Cortex of kidney (tissue), 1 donor: ENCODE data around the gene ADAMTS12.

Experiments
- DNase-seq: peaks from one replicate; lab custom pipeline; 2025; lab: John Stamatoyannopoulos, UW

ADAMTS12 gene

DNA sequence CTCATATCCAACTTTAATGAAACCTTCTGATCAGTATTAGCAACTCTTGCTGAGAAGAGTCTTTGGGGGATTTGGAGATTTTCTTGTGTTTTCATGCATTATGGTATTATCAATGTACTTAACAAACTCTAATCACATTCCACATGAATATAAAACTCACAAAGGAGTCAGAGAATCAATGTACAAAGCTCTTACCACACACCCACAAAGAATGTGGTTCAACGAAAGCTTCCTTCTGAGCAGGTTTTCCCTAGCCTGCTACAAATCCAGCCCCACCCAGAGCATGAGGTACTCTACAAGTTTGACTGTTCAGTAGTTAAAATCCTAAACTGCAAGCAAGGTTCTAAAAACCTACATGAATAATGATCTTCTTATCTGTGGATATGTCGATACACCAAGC, 240.9 kb downstream of the ADAMTS12 start:
- DNase-seq = no peak

DNA sequence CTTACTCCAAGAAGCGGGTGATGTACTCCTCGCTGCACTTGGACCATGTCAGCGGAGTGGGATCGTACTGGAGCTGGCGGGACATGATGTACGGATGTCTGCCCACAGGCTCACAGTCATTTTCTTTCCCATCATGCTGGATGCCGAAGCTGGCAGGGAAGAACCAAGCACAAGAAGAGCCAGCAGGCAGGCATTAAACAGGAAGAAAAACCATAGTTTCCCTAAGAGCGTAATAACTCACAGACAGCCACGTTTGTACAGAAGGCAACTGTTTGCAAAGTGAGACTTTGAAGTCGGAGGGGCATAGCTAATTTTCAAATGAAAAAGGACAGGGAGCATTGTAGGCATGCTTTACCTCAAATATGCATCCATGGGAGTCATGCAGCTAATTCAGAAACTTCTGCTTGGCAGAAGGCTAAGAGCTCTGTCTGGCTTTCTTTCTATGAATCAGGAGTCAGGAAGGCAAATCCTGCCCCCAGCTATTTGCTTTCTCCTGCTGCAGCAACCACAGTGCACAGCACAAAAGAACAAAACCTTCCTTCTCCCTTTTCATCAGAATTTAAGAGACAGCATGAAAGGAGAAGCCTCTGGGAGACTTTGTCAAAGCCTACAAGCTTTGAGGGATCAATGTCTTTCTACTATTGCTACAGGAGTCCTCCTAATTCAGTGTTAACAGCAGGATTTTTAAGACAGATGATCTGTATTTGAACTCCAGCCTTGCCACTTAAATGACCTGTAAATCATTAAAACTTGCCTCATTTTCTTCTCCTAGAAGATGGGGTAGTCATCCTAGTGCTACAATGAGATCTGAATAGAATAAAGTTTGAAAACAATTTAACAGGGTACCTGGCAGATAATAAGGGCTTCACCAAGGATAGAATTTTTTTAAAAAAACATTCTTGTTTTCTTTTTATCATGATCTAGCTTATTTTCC, 242.0 kb downstream of the ADAMTS12 start:
- no peak for DNase-seq

DNA sequence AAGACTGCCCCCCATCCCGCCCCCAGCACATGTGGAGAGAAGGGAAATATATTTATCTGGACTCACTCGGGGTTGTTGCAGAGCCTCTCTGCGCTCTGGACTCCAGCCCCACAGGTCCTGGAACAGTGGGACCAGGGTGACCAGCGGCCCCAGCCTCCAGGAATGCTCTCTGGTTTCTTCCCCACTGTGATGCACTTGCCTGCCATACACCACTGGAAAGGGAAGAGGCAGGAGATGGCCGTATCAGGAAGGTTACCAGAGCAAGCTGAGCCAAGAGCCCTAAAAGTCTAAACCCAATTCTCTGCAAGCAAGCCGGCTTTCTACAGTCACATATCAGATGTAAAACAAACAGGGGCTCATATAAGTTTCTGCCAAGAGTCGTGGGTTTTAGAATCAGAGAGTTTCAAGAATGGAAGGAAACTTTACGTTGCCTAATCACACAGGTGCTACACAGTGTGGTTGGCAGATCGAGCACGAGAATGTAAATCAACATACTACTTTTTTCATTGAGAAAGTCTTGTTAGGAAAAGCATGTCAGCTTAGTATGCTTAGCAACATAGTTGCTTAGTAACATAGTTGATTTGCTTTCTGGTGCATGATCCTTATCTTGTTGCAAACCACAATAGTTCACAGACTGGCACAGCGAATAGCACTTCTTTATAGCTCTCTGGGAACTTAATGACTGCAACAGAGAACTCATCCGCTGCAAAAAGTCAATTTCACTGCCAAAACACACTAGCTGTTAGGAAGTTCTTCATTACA, 249.9 kb downstream of the ADAMTS12 start:
- no peak for DNase-seq

DNA sequence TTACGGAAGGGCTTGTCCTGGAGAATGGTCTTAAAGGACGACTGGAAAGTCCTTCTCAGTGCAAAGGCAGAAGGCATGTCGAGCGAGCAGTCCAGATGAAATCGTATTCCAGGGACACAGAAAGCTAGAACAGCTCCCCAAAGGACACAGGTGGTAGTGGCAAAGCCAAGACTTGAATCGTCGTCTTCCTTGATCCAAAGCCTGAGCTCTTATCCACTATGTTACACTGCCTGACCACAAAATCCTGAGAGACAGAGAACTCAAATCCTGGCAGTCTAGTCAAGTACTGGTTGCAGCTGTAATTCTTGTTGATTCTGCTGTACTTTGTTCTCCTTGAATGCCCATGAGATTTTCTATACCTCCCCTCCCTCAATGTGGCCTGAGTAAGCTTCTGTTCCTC, 252.3 kb downstream of the ADAMTS12 start:
- no peak for DNase-seq

DNA sequence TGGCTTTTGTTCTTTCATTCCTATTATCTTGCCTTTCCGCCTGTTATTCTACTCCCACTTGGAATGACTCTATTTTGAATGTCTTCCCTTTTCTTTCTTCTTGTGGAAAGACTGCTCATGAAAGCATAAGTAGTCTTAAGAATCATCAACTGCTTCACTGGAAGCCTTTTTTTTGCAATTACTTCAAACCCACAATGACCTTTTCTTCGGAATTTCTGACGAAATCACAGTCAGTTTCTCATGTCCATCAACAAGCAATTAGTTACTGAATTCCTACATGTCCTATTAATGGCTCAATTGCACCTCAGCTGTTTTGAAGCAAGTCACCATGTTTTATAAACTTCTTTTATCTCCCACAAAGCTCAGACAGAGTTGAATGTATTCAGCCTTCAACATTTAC, 254.8 kb downstream of the ADAMTS12 start:
- DNase-seq = no peak

DNA sequence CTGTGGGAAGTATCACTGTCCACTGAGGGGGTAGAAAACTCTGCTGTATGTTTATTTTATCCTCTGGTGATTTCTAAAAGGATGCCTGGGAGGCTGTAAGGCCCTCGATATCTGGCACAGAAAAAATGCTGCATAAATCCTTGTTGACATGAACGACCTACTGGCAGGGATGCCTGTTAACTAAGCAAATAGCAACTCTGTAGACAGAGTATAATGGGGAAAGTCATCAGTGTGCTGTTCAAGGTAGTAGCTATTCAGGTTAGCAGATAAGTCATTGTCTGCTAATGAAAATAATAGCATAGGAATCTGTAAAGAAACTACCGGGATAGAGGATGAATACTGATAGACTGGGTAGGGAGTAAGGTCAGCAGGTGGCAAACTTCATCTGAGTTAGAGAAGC, 256.2 kb downstream of the ADAMTS12 start:
- DNase-seq = no peak

DNA sequence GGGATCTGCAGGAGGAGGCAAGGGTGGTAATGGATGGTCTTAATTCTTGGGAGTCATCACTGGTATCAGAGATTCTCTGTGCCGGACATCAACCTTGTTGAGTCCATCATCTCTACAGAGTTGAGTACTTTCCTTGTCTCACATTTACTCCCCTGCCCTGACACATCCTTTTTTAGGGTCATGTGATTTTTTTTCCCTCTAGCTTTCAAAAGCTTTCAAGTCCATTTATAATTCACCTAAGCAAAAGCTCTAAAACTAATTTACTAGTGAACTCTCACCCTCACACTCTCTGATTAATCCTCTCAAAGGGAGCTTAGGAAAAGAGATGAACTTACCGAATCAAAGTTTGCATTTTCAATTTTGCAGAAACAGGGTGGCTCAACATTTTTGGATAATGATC, 258.1 kb downstream of the ADAMTS12 start:
- DNase-seq = no peak

DNA sequence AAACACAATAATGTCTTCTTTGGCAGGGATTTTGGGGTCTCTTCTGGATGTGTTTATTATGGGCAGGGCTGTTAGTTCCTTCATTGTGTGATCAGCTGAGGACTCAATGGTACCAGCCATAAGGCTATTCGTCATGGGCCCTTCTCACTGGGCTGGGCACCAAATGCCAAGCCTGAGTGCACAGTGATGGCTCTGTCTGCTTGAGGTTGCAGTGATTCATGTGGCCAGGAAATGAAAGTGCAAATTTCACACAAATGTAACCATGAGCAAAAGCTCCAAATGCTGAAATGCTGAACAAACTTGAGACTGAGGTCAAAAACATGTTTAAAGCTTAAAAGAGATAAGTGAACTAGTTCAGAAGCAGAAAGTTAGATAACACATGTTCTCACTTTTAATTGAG, 260.0 kb downstream of the ADAMTS12 start:
- no peak for DNase-seq

DNA sequence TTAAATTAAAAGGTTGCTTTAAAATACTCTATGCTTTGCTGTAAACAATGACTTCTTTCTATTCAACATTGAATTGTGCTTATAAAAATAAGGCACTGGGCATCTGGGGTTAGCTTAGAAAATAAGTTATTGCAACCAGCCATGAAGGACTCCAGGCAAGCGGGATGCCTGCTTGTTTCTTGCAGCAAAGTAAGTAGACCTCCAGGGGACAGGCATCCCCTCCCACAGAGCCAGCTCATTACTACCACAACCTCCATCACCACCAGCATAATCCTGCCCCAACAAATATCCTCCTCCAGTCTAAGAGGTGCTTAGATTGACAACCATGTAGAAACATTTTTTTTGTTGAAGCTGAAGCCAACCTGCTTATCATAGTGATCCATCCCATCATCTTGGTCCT, 260.7 kb downstream of the ADAMTS12 start:
- no peak for DNase-seq

DNA sequence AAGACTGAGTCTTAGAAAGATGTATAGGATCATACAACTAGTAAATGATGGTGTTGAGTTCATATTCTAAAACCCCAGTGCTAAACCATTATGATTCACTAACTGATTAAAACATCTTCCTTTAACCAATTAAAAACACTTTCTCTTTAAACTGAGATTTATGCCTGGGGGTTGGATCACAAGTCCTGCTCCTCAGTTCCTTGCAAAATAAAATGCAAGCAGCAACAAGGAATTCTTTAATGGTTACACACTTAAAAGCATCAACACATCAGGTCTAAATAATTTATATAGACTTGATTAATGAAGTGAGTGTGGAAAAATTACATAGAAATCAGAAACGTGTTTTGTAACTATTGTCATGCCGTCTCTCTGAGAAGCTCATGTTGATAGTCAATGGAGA, 261.8 kb downstream of the ADAMTS12 start:
- DNase-seq = no peak

DNA sequence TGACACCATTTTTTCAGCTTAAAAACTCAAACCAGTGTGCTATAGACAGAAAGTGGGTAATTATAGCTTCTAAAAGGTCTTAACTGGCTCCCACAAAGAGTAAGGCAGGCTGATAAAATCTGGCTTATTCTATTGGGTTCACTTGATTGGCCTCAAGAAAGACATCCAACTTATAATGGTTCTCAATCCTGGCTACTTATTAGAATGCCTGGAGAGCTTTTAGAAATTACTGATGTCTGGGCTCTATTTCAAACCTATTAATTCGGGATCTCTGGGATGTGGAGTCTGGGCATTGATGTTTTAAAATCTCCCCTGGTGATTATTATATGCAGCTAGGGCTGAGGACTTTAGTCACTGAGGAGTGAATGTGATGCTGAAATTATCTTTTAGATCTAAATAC, 263.0 kb downstream of the ADAMTS12 start:
- no peak for DNase-seq

DNA sequence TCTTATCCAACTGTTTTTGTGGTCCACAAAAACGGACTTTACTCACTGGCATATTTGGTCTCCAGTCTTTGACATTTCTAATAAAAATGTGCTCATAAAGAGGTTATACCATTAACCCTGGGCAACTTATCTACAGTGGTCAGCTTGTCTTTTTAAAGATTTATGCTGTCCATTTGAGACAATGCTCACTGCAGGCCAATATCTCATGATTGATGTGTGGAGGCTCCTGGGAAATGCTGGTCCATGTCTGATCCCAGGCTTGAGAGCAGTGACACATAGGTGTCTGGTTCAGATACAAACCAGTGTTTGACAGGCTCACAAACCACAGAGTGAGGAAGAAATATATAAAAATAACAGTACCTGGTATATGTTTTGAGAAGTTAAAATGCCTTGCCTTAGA, 270.3 kb downstream of the ADAMTS12 start:
- DNase-seq = no peak

DNA sequence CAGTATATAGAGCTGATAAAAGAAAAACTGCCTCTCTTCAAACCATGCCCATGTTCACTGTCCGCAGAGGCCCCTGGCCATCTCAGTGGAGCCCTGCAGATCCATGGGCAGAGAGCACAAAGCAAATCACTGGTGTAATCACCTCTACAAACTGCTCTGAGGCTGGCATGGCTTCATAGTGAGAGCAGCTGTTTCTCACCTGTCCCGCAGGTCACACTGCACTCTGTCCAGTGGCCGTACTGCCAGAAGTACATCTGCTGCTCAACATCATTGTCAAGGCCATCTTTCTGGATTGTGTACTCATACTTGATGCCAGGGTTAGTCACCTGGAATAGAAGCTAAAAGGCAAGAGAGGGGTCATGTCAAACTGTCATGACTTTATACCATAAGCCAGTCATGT, 277.8 kb downstream of the ADAMTS12 start:
- DNase-seq = no peak

DNA sequence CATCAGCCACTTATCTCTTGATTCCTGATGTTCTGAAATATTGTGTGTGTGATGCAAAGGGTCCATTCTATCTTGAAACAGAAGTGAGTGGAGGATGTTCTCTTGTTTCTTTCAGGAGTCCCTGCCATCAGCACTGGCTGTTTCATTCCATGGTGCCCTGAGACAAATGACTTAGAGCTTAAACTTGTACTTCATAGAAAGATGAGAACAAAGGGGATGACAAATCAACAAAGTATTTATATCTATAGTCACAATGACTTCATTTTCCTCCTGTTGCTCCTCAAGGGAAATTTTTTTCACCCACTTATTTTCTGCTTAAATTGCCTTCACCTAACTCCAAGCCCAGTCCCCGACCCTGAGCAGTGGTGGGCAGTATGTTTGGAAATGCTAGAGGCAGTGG, 279.4 kb downstream of the ADAMTS12 start:
- DNase-seq = no peak

DNA sequence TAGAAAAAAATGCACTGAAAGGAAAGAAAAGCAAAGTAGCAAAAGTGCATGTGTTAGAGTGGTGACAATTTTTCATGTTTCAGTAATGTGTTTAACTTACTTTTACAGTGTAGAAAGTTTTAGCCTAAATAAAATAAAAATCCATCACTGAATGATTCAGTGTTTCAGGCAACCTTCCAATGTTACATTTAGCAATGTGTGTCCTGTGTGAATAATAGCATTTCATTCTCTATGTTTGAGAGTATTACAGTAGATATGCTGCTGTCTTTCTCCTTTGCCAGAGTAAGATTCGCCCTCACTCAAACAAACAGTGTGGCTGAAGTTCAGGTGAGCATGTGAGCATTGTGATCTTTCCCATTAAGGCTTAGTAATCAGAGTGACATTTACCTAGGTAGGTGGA, 279.9 kb downstream of the ADAMTS12 start:
- DNase-seq = no peak

DNA sequence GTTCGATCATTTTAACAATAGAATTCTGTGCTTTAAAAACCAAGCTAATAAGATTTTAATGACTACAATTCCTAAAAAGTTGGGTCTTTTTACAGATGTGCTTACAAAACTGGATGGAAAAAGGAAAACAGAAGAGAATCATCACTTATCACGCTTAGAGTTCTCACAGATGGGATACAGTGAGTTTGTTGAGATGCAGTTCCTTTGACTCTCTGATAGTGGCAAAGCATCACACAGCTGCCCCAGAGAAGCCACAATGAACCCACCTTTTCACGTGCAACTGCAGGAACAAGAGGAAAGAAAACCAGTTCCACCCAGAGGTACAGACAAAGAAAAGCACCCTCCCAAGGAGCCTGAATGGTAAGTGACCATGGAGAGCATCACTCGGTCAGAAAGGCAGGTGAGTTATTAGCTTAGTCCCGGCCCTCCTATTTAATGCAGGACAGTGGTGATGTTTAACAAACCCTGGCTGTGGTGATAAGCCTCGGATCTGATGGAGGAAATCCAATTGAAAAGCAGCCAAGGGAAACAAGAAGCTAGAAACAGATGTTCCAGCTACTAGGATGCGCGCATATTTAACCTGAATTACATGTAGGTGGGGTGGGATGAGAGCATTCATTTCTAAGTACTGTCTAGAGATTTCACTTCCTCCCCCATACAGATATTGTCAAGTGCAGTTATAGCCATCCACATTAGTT, 283.3 kb downstream of the ADAMTS12 start:
- no peak for DNase-seq

DNA sequence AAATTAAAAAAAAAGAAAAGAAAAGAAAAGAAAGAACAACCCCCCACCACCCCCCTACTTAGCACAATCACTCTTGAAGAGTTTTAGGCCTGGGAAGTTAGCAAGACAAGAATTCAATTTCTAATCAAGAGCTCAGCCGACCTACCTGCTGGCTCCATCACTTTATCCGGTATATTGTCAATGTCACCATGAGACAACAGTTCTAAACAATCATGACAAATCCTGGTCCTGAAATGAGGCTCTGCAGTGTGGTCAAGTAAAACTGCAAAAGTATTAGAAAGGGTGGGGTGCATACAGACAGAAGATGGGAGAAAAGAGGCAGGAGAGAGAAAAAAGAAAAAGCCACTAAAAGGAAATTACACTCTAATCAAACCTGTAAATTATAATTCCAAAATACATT, 287.3 kb downstream of the ADAMTS12 start:
- no peak for DNase-seq

DNA sequence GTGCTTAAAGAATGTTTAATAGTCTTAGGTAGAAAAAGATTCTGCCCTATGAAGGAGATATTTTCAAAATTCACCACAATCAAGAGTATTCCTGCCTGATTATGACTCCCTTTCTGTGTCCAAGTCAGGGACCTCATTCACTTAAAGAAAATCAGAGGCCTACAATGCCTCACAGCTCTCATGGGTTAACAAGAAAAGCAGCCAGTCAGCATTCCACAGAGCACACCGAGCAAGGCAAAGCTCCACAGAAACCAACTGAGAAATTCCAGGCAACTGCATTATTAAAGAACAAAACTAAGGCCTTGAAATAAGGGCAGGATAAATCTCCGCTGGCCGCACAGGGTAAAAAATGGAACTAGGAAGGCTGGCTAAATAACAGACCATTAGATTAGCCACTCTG, 289.9 kb downstream of the ADAMTS12 start:
- DNase-seq = no peak

DNA sequence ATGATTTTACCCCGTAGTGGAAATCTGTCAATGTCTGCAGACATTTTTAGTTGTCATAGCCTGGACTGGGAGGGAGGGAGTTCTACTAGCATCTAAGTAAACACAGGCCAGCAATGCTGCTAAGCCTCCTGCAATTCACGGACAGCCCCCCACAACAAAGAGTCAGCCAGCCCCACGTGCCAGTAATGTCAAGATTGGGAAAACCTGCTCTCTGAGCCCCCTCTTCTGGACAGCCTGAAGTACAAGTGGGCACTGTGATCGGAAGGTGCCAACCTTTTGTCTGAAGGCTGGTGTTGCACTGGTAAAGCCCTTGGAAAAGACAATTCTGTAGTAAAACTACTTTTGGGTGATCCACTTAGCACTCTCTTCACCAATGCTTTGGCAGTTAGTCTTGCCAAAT, 296.5 kb downstream of the ADAMTS12 start:
- no peak for DNase-seq

DNA sequence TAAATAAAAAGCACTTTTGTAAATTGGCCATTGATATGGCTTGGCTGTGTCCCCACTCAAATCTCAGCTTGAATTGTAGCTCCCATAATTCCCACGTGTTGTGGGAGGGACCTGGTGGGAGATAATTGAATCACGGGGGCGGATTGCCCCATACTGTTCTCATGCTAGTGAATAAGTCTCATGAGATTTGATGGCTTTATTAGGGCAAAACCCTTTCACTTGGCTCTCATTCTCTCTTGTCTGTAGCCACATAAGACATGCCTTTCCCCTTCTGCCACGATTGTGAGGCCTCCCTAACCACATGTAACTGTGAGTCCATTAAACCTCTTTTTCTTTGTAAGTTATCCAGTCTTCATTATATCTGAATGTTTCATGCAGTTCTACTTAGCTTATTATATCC, 297.8 kb downstream of the ADAMTS12 start:
- no peak for DNase-seq

DNA sequence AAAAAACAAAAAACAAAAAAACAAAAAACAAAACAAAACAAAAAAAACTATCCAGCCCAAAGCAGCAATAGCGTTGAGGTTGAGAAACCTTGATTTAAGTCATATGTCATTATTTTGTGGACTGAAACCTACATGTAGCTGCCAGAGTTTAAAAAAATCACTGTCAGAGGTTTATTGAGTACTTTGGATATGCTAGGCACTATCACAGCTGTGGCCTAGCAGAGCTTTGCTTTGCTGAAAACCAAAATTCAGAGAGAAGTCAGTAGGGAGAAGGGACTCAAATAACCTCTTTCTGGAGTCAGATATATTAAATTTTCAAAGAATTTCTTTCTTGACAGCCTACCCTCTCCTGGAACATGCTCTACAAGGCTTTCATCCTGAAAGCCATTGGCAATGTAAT, 299.5 kb downstream of the ADAMTS12 start:
- DNase-seq = no peak

DNA sequence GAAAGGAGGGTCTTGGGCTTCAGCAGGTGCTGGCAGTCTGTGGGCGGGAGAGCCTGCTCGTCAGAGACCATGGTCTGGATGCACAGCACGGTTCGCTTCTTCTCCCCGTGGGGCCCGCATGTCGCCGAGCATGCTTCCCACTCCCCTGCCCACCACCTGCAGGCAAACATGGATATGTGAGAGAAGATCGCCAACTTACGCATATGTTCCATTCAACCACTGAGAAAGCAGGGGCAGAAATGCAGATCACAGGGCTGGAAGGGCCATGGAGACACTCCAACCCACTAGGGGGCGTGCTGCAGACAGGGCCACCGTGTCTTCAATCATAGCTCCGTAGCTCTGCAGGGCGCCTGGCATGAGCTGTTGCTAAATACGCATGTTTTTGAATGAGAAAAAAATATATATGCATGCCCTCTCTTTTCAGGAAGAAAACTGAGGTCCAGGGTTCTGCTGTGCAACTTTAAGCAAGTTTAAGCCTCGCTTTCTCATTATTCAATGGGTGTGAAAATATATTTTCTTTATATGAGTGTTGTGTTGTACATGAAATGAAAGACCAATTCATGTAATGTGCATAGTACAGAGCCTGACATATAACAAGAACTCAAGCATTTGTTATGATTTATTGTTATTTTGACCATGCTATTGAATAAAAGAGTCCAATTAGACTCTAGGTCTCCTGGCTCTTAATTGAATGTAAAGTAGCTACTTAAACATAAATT, 303.0 kb downstream of the ADAMTS12 start:
- no peak for DNase-seq
